Activated gamma-delta T cell treated with anti-CD3 and anti-CD28 coated beads, Interleukin-2, amount 50 U/mL, for 16 hours (primary cell): ENCODE results near the gene GTF2I.
"Not testable (repeated sequence)": the region's sequence is repeated elsewhere in the genome, so short reads cannot be mapped to it uniquely, and the experiment has no call there.

Source experiments
- DNase-seq: peaks from one replicate; pipeline ENCODE4 v3.0.0-alpha.2; 2020; ENCODE audit warnings: low read depth

GTF2I gene

DNA sequence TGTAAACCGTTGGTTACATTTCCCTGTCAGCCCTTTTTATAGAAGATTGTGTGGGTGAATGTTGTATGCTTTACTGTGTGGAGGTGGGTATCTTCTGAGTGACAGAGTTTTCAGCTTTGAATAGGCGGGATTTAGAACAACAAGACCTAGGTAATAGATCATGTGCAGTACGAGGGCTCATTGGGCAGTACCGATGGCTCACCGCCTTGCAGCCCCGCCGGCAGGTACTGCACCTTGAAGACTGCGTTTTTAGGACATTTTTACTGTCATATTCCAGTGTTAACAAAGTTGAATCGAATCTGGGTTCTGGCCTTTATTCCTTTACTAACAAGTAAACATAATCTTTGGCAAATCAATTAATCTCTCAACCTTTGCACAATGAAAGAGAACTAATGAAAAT, 60.4 kb downstream of the GTF2I start:
- DNase-seq: no peak

DNA sequence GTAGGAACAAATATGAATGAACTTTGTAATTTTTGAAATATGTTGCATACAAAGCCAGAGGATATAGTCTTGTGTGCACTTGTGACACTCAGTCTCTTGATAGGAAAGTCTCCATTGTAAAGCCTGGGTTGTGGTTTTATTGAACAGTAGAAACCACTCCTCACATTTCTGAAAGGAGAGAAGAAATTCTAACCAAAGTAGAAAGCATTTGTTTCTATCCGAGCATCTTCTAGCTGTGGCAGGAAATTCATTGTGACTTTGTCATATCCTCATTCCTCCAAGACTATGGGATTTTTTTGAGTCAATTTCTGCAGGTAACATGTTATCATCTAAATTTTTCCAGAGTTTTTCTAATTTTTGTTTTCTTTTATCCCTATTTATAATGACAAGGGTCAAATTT, 60.8 kb downstream of the GTF2I start:
- no peak for DNase-seq

DNA sequence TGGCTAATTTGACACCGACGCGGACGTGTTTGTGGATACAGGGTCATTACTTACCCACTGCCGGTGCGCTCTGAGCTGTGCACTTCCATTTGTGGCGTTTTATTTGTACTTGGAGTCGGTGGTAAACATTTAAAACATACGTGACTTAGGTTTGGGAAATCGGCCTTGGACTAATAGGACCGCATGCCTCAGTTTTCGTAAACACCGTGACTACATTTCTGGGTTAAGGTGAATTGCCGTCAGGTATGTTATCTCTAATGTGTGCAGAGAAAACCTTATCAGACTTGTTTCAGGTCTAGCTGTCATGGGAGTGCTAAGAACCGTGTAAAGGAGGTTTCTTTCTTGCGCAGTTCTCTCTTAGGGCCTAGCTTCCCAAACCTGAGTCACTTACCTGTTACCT, 64.6 kb downstream of the GTF2I start:
- DNase-seq: no peak

DNA sequence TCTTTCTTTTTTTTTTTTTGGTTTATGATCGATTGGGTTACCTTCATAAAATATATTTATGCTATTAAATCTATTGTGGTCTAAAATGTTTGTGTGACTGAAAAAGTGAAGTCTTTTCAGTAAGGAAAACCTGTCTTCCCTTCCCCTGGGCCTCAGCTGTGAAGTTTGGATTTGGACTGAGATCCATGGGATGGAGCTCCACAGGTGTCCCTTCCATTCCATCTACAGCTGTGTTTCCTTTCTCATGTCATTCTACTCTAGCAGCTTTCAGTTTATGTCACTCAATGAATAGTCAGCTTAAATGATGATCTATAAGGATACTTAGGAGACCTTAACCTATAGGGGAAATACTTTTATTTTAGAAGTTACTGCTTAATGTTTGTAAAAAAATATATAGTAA, 68.3 kb downstream of the GTF2I start:
- no peak for DNase-seq

DNA sequence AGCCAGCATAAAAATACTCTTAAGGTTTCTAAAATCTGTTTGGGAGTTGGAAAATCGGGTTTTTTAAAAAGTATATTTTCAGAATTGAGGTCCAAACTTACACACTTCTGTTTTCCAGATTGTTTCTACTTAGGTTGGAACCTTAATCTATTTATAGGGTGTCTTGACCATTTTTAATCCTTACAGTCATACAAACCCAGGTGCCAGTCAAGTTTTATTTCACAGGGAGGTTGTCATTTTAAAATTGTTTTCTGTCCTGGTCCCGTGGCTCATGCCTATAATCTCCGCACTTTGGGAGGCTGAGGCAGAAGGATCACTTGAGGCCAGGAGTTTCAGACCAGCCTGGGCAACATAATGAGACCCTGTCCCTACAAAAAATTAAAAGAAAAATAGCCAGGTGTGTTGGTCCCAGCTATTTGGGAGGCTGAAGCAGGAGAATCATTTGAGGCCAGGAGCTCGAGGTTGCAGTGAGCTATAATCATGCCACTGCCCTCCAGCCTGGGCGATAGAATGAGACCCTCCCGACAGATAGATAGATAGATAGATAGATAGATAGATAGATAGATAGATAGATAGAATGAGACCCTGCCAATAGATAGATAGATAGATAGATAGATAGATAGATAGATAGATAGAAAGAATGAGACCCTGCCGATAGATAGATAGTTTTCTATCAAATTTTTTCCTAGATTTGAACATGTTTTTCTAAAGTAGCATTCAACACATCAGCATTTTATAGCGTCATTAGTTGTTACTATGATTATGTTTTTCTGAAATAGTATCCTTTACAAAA, 69.0 kb downstream of the GTF2I start:
- DNase-seq: no peak

DNA sequence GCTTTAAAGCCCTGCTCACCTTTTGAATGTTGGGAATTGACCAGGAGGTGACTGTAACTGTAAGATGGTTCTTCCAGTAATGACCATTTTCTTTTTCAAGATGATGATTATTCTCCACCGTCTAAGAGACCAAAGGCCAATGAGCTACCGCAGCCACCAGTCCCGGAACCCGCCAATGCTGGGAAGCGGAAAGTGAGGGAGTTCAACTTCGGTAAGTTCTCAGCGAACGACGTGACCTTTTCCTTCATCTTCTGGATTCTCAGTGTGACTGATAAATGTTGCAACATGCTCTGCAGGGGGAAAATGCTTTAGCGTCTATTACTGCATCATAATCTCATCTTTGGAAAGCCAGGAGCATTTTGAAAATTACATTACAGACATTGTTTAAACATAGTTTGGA, 71.2 kb downstream of the GTF2I start:
- not testable (repeated sequence) for DNase-seq

DNA sequence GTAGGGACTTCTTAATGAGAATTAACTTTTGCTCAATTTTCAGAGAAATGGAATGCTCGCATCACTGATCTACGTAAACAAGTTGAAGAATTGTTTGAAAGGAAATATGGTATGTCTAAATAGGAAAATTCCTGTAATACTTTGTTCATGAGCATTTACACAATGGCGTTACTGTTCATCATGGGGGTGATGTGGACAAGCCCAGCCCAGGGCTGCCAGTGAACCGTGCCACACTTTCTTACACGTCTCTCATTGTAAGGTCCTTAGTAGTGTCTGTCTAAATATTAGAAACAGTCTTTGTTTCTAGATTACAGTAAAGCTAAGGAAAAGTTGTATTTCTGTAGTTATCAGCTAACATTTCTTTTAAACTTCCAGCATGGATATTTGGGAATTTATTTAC, 72.7 kb downstream of the GTF2I start:
- not testable (repeated sequence) for DNase-seq

DNA sequence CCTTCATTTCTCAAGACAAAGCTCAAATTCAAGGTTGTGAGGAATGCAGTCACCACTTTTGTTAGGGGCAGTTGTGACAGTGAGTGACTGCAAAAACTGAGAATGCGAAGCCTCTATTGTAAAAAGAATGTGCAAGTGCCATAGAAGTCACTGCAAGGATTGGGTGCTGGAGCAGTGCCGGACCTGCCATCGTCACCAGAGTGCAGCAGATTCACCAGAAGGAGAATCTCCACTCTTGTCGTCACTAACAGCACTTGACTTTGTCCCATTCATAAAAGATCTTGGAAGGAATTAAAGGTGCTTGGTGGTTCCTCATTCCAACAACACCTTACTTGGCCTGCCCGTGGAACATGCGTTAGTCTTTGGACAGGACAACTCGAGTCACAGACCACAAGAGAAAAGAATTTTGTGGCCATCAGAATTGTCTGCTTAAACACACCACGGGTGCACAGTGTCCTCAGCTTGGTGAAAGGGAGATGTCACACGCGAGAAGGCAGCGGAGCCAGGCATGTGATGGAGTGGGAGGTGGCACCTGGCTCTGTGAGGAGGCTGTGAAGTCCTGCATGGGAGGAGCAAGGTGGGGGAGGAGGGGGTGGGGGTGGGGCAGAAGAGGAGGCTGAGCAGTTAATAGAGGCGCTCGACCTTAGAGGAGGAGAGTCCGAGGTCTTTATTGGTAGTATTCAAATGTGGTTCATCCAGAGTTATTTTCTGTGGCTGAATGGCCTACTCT, 82.6 kb downstream of the GTF2I start:
- DNase-seq: not testable (repeated sequence)

DNA sequence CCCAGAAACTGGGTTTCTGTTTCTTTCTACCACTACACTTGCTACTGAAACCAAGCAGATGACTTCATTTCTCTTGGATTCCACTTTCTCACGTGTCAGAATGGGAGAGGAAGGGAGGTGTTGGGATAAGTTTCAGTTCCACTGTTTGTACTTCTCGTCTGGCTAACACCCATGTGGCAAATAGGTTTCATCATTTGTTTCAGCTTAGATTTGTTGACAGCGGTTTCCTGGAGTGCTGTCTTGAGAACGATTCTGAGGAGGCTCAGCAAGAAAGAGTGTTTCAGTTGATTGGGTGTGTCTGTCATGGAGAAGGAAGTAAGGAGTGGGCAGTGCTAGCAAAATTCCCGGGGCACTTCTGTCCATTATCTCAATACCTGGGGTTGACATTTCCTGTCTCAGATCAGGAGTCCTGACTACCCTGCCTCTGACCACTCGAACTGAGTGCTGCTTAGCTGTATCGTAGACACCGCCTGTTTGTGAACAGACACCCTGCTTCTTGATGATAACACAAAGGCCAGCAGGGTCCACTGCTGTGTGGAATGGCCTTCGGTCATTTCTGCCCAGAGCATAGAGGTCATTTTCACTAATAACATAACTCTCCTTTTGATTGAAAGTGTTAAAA, 86.5 kb downstream of the GTF2I start:
- not testable (repeated sequence) for DNase-seq

DNA sequence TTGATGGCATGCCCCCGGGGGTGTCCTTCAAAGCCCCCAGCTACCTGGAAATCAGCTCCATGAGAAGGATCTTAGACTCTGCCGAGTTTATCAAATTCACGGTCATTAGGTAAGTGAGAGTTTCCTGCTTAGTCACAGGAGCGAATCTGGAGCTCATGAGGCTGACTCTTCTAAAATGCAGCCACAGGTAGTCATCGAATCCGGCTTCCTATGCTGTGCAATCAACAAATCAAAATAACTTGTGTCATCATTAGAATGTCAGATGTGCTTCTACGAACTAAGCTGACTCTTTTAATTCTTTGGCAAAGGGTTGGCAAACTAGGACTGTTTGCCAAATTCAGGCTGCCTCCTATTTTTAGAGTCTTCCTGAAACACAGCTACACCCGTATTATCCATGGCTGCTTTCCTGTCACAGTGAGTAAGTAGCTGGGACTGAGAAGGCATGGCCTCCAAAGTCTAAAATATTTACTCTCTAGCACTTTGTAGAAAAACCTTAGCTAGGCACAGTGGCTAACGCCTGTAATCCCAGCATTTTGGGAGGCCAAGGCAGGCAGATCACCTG, 96.5 kb downstream of the GTF2I start:
- DNase-seq: not testable (repeated sequence)

DNA sequence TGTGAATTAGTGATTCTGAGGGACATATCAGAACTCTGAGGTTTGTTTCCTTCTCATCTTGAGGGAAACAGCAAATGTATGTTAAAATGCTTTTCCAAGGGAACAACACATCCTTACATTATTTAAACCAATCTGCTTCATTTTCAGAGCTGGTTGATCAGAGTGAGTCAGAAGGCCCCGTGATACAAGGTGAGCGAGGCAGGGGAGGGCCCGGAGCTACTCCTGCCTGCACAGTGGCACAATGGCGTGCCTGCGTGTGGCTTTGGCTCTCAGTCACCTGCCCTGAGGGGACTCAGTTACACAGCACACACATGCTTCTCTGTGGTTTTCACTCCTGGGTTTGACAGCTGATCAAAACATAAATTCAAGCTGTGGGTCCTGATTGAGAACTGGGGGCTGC, 99.2 kb downstream of the GTF2I start:
- DNase-seq: not testable (repeated sequence)

DNA sequence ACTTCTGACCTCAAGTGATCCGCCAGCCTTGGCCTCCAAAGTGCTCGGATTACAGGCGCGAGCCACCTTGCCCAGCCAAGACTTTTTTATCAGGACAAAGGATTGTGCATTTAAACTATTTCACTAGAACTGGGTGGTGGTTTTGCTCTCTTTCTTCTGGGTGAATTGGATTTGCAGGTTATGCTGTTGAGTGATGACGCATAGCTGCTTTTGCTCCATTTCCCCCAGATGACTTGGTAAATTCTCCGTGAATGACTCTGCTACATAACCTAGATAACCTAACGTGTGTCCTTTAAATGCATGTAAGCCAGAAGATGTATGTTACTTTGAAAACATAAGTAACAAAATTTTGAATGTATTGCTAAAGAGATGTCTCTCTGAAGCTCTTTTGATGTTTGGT, 100.8 kb downstream of the GTF2I start:
- not testable (repeated sequence) for DNase-seq

DNA sequence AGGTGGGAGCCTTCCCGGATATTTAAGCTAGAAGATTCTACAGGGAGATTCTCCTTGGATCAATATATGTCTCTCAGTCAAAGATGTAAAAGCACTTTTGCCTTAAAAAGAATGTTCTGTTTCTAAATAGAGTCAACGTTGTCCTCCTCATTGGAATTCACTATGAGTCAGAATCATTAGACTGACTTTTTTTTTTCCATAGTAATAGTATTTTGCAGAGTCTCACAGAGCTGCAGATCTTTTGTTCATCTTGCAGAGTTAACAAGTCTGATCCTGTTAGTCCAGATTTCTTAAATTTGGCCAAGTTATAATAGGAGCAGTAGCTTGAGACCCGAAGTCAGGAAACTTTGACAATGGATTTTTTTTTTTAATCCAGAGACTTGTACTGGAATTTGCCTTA, 101.5 kb downstream of the GTF2I start:
- DNase-seq: not testable (repeated sequence)

DNA sequence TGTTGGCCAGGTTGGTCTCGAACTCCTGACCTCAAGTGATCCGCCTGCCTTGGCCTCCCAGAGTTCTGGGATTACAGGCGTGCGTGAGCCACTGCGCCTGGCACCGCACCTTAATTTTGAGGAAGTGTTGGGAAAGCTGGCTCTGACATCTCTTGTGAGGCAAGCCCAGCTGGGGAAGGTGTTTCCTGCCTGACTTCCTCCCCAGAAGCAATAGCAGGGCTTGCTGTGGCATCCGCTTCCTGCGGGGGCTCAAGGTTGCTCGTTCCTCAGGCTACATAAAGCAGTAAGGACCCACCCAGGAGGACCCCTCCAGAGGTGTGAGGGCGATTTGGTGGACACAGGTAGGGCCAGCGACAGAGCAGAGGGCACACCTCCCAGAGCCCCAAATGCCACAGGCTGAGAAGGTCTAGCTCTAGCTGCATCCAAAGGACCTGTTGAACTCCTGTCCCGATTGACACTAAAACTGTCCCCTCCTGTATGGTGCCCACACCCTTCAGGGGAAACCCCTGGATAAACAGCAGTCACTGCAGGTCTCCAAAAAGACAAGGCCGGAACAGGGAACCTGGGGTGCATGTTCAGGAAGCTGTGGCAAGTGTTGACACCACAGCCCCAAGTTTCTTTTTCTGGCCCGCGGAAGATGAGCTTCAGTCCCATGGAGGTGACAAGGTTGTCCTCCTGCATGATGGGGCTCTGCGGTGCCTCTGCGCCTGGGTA, 107.8 kb downstream of the GTF2I start:
- not testable (repeated sequence) for DNase-seq

DNA sequence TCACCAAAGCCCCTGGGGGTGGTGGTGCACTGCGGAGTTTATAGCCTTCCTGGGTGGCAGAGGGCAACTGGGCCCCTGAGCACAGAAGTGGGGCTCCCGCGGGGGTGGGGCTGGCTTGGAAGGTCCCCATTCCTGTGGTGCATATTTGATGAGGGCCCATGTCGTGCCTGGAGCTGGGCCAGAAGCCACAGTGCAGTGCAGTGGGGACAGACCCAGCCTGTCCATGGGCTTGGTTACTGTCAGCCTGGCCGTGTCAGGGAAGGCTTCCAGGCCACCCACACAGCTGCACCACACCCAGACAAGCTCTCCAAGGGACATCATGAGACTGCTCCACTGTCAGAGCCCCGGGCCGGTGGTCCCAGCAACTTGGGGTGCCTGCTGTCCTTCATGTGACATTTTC, 109.0 kb downstream of the GTF2I start:
- DNase-seq: not testable (repeated sequence)

DNA sequence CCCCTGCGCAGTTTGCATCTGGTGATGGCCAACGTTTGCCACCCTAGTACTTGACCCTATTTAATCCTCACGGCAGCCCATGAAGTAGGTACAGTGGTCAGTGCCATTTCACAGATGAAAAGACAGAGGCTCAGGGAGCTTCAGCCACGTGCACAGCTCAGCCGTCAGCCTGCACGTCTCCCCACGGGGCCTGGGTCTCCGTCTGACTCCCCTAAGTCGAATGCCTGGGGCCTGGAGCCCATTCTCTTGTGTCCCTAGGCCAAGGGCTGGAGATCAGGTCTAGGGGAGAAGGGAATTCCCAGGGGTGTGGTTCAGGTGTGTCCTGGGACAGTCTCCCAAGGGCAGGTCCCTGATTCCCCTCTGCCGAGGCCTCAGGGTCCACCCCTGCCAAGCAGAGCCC, 109.5 kb downstream of the GTF2I start:
- DNase-seq: not testable (repeated sequence)

DNA sequence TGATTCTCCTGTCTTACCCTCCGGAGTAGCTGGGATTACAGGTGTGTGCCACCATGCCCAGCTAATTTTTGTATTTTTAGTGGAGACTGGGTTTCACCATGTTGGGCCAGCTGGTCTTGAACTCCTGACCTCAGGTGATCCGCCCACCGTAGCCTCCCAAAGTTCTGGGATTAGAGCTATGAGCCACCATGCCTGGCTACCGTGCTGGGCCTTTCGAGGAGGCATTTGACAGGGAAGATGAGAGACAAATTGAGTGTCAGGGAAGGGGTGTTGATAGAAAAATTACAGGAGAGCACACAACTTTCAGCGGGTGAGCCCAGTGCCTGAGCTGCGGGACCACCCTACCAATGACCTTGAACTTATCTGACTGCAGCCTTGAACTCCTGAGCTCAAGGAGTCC, 112.5 kb downstream of the GTF2I start:
- not testable (repeated sequence) for DNase-seq

DNA sequence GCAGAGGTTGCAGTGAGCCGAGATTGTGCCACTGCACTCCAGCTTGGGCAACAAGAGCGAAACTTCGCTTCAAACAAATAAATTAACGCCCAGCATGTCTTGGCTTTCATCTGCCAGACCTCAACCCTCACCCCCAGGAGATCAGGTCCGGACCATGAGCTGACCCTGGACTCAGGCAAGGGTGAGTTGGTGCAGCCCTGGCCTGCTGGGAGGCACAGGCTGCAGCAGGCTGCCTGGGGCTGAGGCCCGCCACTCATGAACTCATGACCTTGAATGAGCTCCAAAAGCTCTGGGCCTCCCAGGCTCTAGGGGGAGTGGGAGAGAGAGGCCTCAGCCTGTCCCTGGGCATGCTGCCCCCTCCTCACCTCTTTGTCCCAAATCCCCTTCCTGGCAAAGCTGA, 114.6 kb downstream of the GTF2I start:
- DNase-seq: not testable (repeated sequence)

DNA sequence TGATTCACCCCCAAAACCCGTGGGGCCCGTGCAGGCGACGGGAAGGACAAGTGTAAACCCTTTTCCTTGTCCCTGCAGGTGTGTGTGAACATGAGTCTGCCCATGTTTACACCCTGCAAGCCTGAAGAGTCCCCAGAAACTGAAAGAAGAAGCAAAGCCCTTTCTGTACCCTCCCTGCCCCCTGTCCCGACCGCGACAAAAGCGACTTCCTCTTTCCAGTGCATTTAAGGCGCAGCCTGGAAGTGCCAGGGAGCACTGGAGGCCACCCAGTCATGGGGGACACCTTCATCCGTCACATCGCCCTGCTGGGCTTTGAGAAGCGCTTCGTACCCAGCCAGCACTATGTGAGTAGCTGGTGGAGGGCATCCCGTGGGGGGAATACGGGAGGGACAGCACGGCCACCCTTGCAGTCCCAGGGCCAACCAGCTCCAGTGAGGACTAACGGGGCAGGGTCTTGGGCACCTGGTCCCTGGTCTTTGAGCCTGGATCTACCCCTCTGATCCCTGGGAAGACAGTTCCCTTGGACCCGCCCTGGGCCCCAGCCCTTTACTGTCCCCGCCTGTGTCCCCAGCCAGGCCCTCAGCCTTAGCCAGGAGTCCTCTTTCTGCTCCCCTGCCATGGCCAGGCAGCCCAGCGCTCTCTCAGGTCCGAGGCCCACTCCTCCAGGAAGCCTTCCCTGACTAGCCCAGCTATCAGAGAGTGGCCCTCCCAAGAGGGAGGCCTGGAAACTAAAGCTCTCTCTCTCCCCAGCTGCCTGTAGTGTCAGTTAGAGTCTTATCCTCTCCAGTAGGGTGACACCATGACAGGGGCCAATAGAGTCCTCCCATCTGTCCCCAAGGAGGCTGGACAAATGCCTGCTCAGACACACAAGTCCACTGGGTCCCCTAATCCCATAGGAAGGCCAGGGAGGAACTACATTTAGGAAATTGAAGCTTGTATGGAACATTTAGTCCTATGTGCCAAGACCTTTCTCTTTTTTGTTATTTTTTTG, 116.5 kb downstream of the GTF2I start, which contains the start of gene NCF1:
TSS of gene NCF1 (plus strand) at position 252 of the 991 bp plus-strand sequence. CDS start at position 273, 21 bp downstream.
- not testable (repeated sequence) for DNase-seq

DNA sequence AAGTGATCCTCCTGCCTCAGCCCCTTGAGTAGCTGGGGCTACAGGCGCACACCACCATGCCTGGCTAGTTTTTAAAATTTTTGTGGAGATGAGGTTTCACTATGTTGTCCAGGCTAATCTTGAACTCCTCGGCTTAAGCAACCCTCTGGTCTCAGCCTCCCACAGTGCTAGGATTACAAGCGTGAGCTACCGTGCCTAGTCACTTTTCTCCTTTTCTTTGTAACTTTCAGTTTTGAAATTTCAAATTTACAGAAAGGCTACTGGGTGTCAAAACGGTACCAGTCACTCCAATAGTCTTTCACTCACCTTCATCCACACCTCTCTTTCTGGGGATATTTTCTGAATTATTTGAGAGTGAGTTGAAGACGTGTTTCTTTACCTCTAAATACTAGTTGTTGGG, 117.6 kb downstream of the GTF2I start:
- not testable (repeated sequence) for DNase-seq

DNA sequence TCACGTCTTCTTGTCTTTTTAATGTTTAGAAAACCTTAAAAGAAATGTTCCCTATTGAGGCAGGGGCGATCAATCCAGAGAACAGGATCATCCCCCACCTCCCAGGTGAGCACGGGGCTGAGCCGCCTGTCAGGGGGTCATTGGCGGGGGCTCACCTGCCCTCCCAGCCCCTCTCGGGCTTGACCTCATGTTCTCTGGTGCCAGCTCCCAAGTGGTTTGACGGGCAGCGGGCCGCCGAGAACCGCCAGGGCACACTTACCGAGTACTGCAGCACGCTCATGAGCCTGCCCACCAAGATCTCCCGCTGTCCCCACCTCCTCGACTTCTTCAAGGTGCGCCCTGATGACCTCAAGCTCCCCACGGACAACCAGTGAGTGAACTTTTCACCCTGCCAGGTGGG, 121.5 kb downstream of the GTF2I start:
- DNase-seq: not testable (repeated sequence)
